GM23338 (cell line): ENCODE results near the gene FES. TPM values are rescaled to one million over a fixed set of nuclear protein-coding genes. Genes with fewer than 3 reads are reported as not detected.

Source experiments
- ATAC-seq: fragments of 200-7000 bp; cut with Tn5 transposase; 3 replicates; pipeline ENCODE4 v1.9.1; 2020
- DNase-seq: peaks from one replicate; pipeline ENCODE4 v3.0.0-alpha.2; 2015; ENCODE audit warnings: low spot score
- H2AFZ ChIP-seq: fragments of 200-600 bp; sonication (generic); 2 replicates; pipeline ENCODE4 v1.8.0; 2016; ENCODE audit warnings: antibody characterized with exemption, mild to moderate bottlenecking, moderate library complexity
- H3F3A ChIP-seq: fragments of 200-600 bp; sonication (generic); replicated peaks from 2 replicates; pipeline ENCODE4 v1.8.0; 2017; ENCODE audit warnings: antibody characterized with exemption, mixed run types, low read depth
- H3K27ac ChIP-seq: fragments of 200-600 bp; sonication (generic); 2 replicates; pipeline ENCODE4 v1.6.1; 2016; ENCODE audit warnings: low read depth
- H3K27me3 ChIP-seq: fragments of 200-600 bp; sonication (generic); 2 replicates; pipeline ENCODE4 v1.8.0; 2016; ENCODE audit warnings: mild to moderate bottlenecking, mixed run types, moderate library complexity; ENCODE audit not compliant: insufficient read depth
- H3K36me3 ChIP-seq: fragments of 200-600 bp; sonication (generic); 2 replicates; pipeline ENCODE4 v1.8.0; 2016; ENCODE audit warnings: mild to moderate bottlenecking; ENCODE audit not compliant: insufficient read depth
- H3K4me1 ChIP-seq: fragments of 200-600 bp; sonication (generic); 2 replicates; pipeline ENCODE4 v1.8.0; 2016; ENCODE audit warnings: mild to moderate bottlenecking, moderate library complexity; ENCODE audit not compliant: insufficient read depth
- H3K4me2 ChIP-seq: fragments of 200-600 bp; sonication (generic); 2 replicates; pipeline ENCODE4 v1.7.1; 2017; ENCODE audit warnings: mixed run types
- H3K4me3 ChIP-seq: fragments of 200-600 bp; sonication (generic); 2 replicates; pipeline ENCODE4 v1.6.1; 2016; ENCODE audit warnings: mixed run types
- H3K79me2 ChIP-seq: fragments of 200-600 bp; sonication (generic); replicated peaks from 2 replicates; pipeline ENCODE4 v1.8.0; 2017; ENCODE audit warnings: mild to moderate bottlenecking; ENCODE audit not compliant: insufficient read depth
- H3K9me2 ChIP-seq: fragments of 200-600 bp; sonication (generic); 2 replicates; pipeline ENCODE4 v1.8.0; 2017; ENCODE audit not compliant: insufficient read depth
- H4K20me1 ChIP-seq: fragments of 200-600 bp; sonication (generic); replicated peaks from 2 replicates; pipeline ENCODE4 v1.8.0; 2017; ENCODE audit warnings: mild to moderate bottlenecking; ENCODE audit not compliant: insufficient read depth
- H3K27ac Mint-ChIP-seq: 2 replicates; pipeline ENCODE4 v1.8.0; 2020; ENCODE audit warnings: inconsistent platforms, mild to moderate bottlenecking, moderate library complexity, mixed read lengths
- H3K27me3 Mint-ChIP-seq: 3 replicates; pipeline ENCODE4 v1.8.0; 2022; ENCODE audit warnings: low read depth, mild to moderate bottlenecking, moderate library complexity, mixed read lengths, inconsistent platforms; ENCODE audit not compliant: insufficient read depth, poor library complexity
- H3K36me3 Mint-ChIP-seq: 3 replicates; pipeline ENCODE4 v1.8.0; 2021; ENCODE audit warnings: low read depth, mild to moderate bottlenecking, inconsistent platforms, moderate library complexity, mixed read lengths
- H3K4me1 Mint-ChIP-seq: 3 replicates; pipeline ENCODE4 v1.8.0; 2020; ENCODE audit warnings: mild to moderate bottlenecking, inconsistent platforms, mixed read lengths
- H3K4me3 Mint-ChIP-seq: 3 replicates; pipeline ENCODE4 v1.8.0; 2021; ENCODE audit warnings: moderate library complexity, mild to moderate bottlenecking, inconsistent platforms, mixed read lengths
- H3K9me3 Mint-ChIP-seq: 3 replicates; pipeline ENCODE4 v1.8.0; 2020; ENCODE audit warnings: moderate library complexity, mild to moderate bottlenecking, inconsistent platforms, mixed read lengths
- CREB1 ChIP-seq: fragments of 250-450 bp; sonication (Bioruptor Pico); IDR thresholded peaks from 2 replicates; pipeline ENCODE4 v1.5.0; 2020; ENCODE audit warnings: low read depth, mild to moderate bottlenecking, moderate library complexity
- EZH2 ChIP-seq: fragments of 200-600 bp; sonication (generic); IDR thresholded peaks from one replicate; pipeline ENCODE4 v1.8.0; 2017; ENCODE audit warnings: antibody characterized with exemption, mild to moderate bottlenecking, low read depth; ENCODE audit not compliant: unreplicated experiment
- EZH2phosphoT487 ChIP-seq: fragments of 200-600 bp; sonication (generic); IDR thresholded peaks from one replicate; pipeline ENCODE4 v1.8.1; 2018; ENCODE audit warnings: antibody characterized with exemption; ENCODE audit not compliant: unreplicated experiment
- JUNB ChIP-seq: IDR thresholded peaks from one replicate; pipeline ENCODE4 v1.6.1; 2016; ENCODE audit warnings: antibody characterized with exemption; ENCODE audit not compliant: unreplicated experiment
- NANOG ChIP-seq: IDR thresholded peaks from 2 replicates; pipeline ENCODE4 v1.6.1; 2016; ENCODE audit warnings: antibody characterized with exemption, borderline replicate concordance
- POLR2AphosphoS5 ChIP-seq: IDR thresholded peaks from 2 replicates; pipeline ENCODE4 v1.6.1; 2016; ENCODE audit warnings: antibody characterized with exemption, low read depth
- STAT1 ChIP-seq: IDR thresholded peaks from one replicate; pipeline ENCODE4 v1.6.1; 2016; ENCODE audit warnings: antibody characterized with exemption; ENCODE audit not compliant: unreplicated experiment
- ZNF114 ChIP-seq: fragments of 250-450 bp; sonication (Bioruptor Pico); IDR thresholded peaks from 2 replicates; pipeline ENCODE4 v1.5.0; 2020; ENCODE audit warnings: mild to moderate bottlenecking, moderate library complexity
- ZNF331 ChIP-seq: fragments of 250-450 bp; sonication (Bioruptor Pico); IDR thresholded peaks from 2 replicates; pipeline ENCODE4 v1.5.0; 2020; ENCODE audit warnings: low read depth, mild to moderate bottlenecking, moderate library complexity
- ZNF462 ChIP-seq: fragments of 250-450 bp; sonication (Bioruptor Pico); IDR thresholded peaks from 2 replicates; pipeline ENCODE4 v1.5.0; 2020; ENCODE audit warnings: mild to moderate bottlenecking, moderate library complexity
- polyA plus RNA-seq: library from polyadenylated mRNA; unstranded; fragments of >200 nt; fragmentation: Nextera tagmentation; extraction: Ambion mirVana; gene quantifications from 2 replicates; pipeline ENCODE4 v1.2.1, GENCODE V29; 2016
- total RNA-seq: library from RNA; depleted of rRNA; stranded (reverse); fragments of >200 nt; shearing (Covaris generic); gene quantifications from 2 replicates; pipeline ENCODE4 v1.2.3, GENCODE V29; 2014
- TF ChIP-seq, protein P1 (sequence below): IDR thresholded peaks from 2 replicates; pipeline ENCODE4 v1.6.1; 2016; ENCODE audit warnings: antibody characterized with exemption
- TF ChIP-seq, protein P2 (sequence below), 2 experiments: fragments of 200-600 bp in 1 of 2; sonication (generic) in 1 of 2; conservative IDR thresholded peaks; 2 replicates each; pipeline versions ENCODE4 v1.5.1 to v1.6.1; 2016 to 2017; ENCODE audit warnings: antibody characterized with exemption in 2 of 2, low read depth in 2 of 2, mild to moderate bottlenecking in 2 of 2, moderate library complexity in 1 of 2
- TF ChIP-seq, protein P3 (sequence below): IDR thresholded peaks from one replicate; pipeline ENCODE4 v1.6.1; 2018; ENCODE audit warnings: antibody characterized with exemption; ENCODE audit not compliant: unreplicated experiment

FES gene
- total and polyA plus RNA-seq, 2 experiments from 2014 or later = 2.7 to 14.4 TPM

- ATAC-seq (no peak), DNase-seq (no peak)
- H3K27ac ChIP-seq = no peak overlapping the region
- peaks cover 6% of the 10 kb centered on the region; the same call in 1 of the 2 replicates for H3F3A ChIP-seq
- H4K20me1 ChIP-seq = no peaks in the 10 kb centered on the region
- H3K4me2 ChIP-seq = peak overlapping the region; percentile 97
- H3K4me1 ChIP-seq = peaks cover 19% of the 10 kb centered on the region
- no peaks in the 10 kb centered on the region for H3K36me3 ChIP-seq
- no peaks in the 10 kb centered on the region for H3K36me3 Mint-ChIP-seq
- peak overlapping the region; percentile 97 for H3K4me3 Mint-ChIP-seq
- H3K27me3 ChIP-seq = peaks cover 10% of the 10 kb centered on the region; the same call in 1 of the 2 replicates
- H3K4me1 Mint-ChIP-seq = peaks cover 21% of the 10 kb centered on the region
- no peak overlapping the region for H2AFZ ChIP-seq
- peaks cover 11% of the 10 kb centered on the region for H3K27me3 Mint-ChIP-seq
- H3K79me2 ChIP-seq = no peaks in the 10 kb centered on the region; the same call in 1 of the 2 replicates
- no peak overlapping the region for H3K27ac Mint-ChIP-seq
- no peak overlapping the region; the same call in 1 of the 2 replicates for H3K4me3 ChIP-seq
- TF ChIP-seq JUNB (no peak), ZNF114 (CRISPR knock-in tag) (no peak), EZH2phosphoT487 (no peak), POLR2AphosphoS5 (no peak), ZNF331 (CRISPR knock-in tag) (no peak), CREB1 (CRISPR knock-in tag) (no peak), NANOG (no peak), EZH2 (no peak), STAT1 (no peak), ZNF462 (CRISPR knock-in tag) (no peak)
- TF ChIP-seq, protein P1, sequence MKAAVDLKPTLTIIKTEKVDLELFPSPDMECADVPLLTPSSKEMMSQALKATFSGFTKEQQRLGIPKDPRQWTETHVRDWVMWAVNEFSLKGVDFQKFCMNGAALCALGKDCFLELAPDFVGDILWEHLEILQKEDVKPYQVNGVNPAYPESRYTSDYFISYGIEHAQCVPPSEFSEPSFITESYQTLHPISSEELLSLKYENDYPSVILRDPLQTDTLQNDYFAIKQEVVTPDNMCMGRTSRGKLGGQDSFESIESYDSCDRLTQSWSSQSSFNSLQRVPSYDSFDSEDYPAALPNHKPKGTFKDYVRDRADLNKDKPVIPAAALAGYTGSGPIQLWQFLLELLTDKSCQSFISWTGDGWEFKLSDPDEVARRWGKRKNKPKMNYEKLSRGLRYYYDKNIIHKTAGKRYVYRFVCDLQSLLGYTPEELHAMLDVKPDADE = no peak
- TF ChIP-seq, protein P2, sequence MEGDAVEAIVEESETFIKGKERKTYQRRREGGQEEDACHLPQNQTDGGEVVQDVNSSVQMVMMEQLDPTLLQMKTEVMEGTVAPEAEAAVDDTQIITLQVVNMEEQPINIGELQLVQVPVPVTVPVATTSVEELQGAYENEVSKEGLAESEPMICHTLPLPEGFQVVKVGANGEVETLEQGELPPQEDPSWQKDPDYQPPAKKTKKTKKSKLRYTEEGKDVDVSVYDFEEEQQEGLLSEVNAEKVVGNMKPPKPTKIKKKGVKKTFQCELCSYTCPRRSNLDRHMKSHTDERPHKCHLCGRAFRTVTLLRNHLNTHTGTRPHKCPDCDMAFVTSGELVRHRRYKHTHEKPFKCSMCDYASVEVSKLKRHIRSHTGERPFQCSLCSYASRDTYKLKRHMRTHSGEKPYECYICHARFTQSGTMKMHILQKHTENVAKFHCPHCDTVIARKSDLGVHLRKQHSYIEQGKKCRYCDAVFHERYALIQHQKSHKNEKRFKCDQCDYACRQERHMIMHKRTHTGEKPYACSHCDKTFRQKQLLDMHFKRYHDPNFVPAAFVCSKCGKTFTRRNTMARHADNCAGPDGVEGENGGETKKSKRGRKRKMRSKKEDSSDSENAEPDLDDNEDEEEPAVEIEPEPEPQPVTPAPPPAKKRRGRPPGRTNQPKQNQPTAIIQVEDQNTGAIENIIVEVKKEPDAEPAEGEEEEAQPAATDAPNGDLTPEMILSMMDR (conservative IDR thresholded peaks at IDR 0.05; ENCODE audit: low read depth in 2 of 2) = no peak
- TF ChIP-seq, protein P3, sequence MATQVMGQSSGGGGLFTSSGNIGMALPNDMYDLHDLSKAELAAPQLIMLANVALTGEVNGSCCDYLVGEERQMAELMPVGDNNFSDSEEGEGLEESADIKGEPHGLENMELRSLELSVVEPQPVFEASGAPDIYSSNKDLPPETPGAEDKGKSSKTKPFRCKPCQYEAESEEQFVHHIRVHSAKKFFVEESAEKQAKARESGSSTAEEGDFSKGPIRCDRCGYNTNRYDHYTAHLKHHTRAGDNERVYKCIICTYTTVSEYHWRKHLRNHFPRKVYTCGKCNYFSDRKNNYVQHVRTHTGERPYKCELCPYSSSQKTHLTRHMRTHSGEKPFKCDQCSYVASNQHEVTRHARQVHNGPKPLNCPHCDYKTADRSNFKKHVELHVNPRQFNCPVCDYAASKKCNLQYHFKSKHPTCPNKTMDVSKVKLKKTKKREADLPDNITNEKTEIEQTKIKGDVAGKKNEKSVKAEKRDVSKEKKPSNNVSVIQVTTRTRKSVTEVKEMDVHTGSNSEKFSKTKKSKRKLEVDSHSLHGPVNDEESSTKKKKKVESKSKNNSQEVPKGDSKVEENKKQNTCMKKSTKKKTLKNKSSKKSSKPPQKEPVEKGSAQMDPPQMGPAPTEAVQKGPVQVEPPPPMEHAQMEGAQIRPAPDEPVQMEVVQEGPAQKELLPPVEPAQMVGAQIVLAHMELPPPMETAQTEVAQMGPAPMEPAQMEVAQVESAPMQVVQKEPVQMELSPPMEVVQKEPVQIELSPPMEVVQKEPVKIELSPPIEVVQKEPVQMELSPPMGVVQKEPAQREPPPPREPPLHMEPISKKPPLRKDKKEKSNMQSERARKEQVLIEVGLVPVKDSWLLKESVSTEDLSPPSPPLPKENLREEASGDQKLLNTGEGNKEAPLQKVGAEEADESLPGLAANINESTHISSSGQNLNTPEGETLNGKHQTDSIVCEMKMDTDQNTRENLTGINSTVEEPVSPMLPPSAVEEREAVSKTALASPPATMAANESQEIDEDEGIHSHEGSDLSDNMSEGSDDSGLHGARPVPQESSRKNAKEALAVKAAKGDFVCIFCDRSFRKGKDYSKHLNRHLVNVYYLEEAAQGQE = no peak
- H3K9me2 ChIP-seq = no peaks in the 10 kb centered on the region
- no peaks in the 10 kb centered on the region for H3K9me3 Mint-ChIP-seq
Observed at GRCh38 chr15:90930861-90931574, 46.7 kb downstream of the FES start.
